GM12875 (cell line): ENCODE data around the gene DSC2.

Source experiments
- H3K4me3 ChIP-seq: one replicate; pipeline ENCODE4 v1.5.1; 2011; ENCODE audit warnings: low read depth, low read length, control low read depth
- TF ChIP-seq, protein P1 (sequence below): IDR thresholded peaks from 2 replicates; pipeline ENCODE4 v1.5.1; 2011; ENCODE audit warnings: low read depth, mild to moderate bottlenecking, control low read depth, inconsistent platforms, low read length, moderate library complexity, borderline replicate concordance; ENCODE audit not compliant: insufficient read depth

Gene DSC2

DNA sequence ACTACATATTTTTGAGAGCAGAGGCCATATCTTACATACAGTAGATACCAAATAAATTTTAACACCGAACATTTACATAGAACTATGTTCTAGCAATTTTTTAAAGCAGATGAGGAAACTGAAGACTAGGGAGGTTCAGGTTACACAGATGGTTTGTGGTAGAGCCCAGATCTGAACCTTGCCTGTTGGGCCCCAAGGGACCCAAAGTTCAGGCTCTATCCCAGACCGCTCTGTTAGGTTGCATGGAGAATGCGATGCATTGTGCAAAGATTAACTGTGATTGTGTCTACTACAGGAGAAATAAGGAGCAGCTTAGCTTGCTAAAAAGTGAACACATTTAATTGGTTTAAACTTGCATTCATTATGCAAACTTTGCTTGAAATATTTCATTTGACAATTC, 43.3 kb downstream of the DSC2 start:
- TF ChIP-seq, protein P1, sequence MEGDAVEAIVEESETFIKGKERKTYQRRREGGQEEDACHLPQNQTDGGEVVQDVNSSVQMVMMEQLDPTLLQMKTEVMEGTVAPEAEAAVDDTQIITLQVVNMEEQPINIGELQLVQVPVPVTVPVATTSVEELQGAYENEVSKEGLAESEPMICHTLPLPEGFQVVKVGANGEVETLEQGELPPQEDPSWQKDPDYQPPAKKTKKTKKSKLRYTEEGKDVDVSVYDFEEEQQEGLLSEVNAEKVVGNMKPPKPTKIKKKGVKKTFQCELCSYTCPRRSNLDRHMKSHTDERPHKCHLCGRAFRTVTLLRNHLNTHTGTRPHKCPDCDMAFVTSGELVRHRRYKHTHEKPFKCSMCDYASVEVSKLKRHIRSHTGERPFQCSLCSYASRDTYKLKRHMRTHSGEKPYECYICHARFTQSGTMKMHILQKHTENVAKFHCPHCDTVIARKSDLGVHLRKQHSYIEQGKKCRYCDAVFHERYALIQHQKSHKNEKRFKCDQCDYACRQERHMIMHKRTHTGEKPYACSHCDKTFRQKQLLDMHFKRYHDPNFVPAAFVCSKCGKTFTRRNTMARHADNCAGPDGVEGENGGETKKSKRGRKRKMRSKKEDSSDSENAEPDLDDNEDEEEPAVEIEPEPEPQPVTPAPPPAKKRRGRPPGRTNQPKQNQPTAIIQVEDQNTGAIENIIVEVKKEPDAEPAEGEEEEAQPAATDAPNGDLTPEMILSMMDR, result no peak
- no peak overlapping the region for H3K4me3 ChIP-seq

DNA sequence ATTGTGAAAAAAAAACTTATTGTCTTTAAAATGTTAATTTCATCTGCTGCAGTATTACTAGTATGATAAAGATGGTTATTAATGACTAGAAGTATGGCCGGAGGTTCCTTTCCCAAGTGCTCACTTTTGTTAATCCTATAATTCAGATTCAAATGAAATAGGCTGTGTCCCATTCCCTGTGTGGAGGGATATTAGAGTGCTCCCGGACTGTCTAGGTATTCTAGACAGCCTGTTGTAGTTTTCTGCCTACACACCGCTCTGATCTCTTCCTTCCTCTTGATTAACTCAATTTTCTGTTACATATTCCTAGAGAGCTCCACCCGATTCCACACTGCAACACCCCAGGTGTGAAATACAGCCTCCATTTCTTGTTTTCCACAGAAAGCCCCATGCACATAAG, 44.3 kb downstream of the DSC2 start:
- H3K4me3 ChIP-seq, result no peak overlapping the region
- TF ChIP-seq, protein P1, result no peak

DNA sequence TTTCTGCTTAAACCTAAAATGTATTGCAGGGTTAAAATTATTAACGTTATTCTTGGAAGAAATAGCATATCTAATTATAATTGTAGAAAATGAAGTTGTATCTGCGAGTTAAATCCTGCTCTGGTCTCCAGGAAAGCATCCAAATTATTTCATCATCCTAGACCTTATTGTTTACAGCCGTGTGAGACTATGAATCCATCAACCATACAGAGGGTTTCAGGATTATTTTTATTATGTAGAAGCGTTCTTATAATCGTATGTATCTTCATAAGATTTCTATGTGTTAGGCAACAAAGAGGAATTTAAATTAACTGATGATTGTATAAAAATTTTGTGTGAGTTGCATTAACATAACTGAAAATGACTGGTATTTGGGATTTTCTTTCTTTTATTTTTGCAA, 45.2 kb downstream of the DSC2 start:
- TF ChIP-seq, protein P1, result no peak
- H3K4me3 ChIP-seq, result no peak overlapping the region

DNA sequence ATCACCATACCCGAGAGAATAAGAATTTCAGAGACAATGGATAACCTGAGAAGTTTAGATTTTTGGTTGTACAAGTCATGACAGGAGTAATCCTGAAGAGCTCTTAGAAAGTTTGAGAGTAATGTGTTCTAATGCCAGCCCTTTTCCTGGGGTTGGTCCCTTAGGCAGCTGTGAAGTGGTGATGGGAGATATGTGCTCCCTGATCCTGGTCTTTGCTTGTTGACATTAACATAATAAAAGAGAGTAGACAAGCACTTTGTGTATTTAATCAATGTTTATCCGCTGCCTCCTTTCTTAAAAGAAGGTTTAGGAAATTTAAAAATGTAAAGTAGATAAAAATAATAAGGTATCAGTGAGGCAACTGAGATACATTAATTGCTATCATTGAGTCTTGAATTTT, 45.9 kb downstream of the DSC2 start:
- TF ChIP-seq, protein P1, result no peak
- no peak overlapping the region for H3K4me3 ChIP-seq

DNA sequence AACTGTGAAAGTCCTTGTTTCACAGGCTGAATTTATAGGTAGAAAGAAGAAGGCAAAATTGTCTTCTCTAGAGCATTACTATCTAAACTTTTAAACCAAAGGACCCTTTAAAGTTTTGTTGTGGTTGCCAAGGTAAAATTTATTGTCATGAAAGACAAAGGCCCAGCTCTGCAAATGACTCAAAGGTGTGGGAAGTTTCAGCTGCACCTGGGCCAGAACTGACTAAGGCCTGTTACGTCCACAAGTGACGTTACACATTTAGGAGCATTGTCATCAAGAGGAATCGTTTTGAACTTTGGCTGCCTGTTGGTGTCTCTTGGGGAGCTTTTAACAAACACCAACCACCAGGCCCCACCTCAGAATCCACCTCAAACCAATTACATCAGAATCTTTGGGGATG, 51.6 kb downstream of the DSC2 start:
- no peak overlapping the region for H3K4me3 ChIP-seq
- TF ChIP-seq, protein P1, result no peak

DNA sequence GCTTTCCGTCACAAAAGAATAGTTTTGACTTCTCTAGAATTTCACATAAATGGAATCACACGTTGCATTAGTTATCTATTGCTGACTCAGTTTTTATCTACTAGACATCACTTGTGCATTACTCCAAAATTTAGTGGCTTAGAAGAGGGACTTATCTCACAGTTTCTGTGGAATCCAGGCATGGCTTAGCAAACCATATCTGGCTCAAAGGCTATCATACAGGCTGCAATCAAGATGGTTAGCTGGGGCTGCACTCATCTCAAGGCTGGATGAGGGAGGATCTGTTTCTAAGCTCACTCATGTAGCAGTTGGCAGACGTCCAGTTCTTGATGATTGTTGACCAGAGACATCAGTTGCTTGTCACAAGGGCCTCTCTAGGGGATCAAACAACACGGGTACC, 53.0 kb downstream of the DSC2 start:
- H3K4me3 ChIP-seq, result no peak overlapping the region
- TF ChIP-seq, protein P1, result no peak

DNA sequence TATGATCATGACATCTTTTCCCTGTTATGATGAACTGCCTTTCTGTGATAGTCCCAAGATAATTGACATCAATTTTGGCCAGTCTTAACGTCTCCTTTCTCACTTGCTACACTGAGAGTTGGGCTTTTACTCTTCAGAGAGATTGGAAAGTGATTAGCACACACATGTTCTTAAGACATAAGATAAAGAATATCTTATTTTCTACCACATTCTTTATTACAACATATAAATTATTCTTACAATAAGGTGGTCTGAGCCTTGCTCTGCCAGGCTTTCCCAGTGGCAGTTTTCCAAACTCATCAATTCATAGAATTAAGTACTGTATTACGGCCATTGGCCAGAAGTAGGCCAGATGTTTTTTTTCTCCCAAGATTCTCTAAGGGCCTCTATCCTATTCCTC, 54.0 kb downstream of the DSC2 start:
- TF ChIP-seq, protein P1, result no peak
- no peak overlapping the region for H3K4me3 ChIP-seq
